Measurements from ENCODE around the gene MESD.

Gene MESD

GRCh38 chr15:80902298-80902801 lies 87.3 kb downstream of the MESD start:
- TF ChIP-seq ZNF274 (IDR thresholded peaks at IDR 0.05; ENCODE audit: low read depth, low read length) (no peak), YY1 (IDR thresholded peaks at IDR 0.05; ENCODE audit: insufficient read depth, insufficient read length) (no peak), SUZ12 (IDR thresholded peaks at IDR 0.05; ENCODE audit: extremely low read depth, insufficient read depth, insufficient read length) (no peak)
- Histone ChIP-seq H3K9me3 (ENCODE audit: insufficient read depth, low read length) (no peaks in the 10 kb centered on the region), H3K36me3 (ENCODE audit: insufficient read depth, insufficient read length, low read length) (no peaks in the 10 kb centered on the region), H3K4me1 (ENCODE audit: insufficient read depth, insufficient read length) (no peaks in the 10 kb centered on the region), H3K9ac (ENCODE audit: insufficient read length, low read depth) (no peak overlapping the region), H3K4me3 (ENCODE audit: insufficient read length, low read depth) (no peak overlapping the region), H3K27me3 (ENCODE audit: insufficient read depth, insufficient read length) (no peaks in the 10 kb centered on the region)
- no peak for DNase-seq (ENCODE audit: low read depth, low spot score)

DNA sequence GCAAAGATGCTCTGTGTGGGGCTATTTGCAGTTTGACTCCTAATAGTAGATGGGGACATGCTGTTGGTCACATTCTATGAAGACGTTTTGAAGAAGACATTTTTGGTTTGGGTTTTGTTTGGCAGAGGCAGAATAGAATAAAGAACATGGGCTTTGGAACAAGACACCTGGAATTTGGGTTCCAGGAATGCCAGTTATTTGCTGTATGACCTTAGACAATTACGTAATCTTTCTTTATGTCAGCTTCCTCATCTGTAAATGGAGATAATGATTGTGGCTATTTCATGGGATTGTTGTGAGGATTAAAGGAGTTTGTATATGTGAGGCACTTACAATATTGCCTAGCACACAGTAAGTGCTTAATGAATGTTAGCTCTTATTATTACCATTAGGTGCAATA lies 91.6 kb downstream of the MESD start:
- no peak for TF ChIP-seq ZNF274 (IDR thresholded peaks at IDR 0.05; ENCODE audit: low read depth, low read length)
- TF ChIP-seq SUZ12 (IDR thresholded peaks at IDR 0.05; ENCODE audit: extremely low read depth, insufficient read depth, insufficient read length): no peak
- no peak for TF ChIP-seq YY1 (IDR thresholded peaks at IDR 0.05; ENCODE audit: insufficient read depth, insufficient read length)
- H3K4me1 ChIP-seq (ENCODE audit: insufficient read depth, insufficient read length): no peaks in the 10 kb centered on the region
- H3K36me3 ChIP-seq (ENCODE audit: insufficient read depth, insufficient read length, low read length): no peaks in the 10 kb centered on the region
- no peak for DNase-seq (ENCODE audit: low read depth, low spot score)
- H3K9ac ChIP-seq (ENCODE audit: insufficient read length, low read depth): no peak overlapping the region
- H3K27me3 ChIP-seq (ENCODE audit: insufficient read depth, insufficient read length): no peaks in the 10 kb centered on the region
- H3K4me3 ChIP-seq (ENCODE audit: insufficient read length, low read depth): no peak overlapping the region
- H3K9me3 ChIP-seq (ENCODE audit: insufficient read depth, low read length): peaks cover 9% of the 10 kb centered on the region

Data from NT2/D1 (cell line).